ENCODE measurements around the gene CD74. TPM values are rescaled to one million over a fixed set of nuclear protein-coding genes. Genes with fewer than 3 reads are reported as not detected.

Gene CD74
- polyA plus RNA-seq, 3 donors = 215 to 372 (median 259) TPM

GRCh38 chr5:150402901-150403342 lies 9.8 kb downstream of the CD74 start:
- no peak for DNase-seq (ENCODE audit: extremely low read depth in 1 of 11, low read depth in 9 of 11, low spot score in 4 of 11)

DNA sequence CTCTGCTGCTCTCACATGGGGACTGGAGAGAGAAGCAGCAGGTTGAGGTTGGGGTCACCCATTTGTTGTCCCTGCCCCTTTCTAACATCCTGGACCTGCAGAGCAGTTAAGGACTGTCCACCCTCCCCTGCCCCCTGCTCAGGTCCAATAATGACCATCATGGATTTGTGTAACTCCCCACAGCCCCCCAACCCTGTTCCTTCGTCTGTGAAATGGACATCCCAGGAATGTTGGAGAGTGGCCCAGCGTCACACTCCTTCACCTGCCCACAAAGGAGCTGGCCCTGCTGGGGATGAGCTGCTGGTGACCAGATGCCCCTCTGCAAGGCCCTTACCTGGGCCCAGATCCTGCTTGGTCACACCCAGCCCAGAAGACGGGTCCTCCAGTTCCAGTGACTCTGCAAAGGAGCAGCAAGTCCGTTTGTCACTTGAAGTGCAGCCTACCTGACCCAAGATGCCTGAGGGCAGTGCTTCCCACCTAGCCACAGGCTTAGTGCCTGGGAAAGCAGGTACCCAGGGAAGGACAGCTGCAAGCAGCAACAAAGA lies 10.4 kb downstream of the CD74 start:
- no peak for DNase-seq (ENCODE audit: extremely low read depth in 1 of 11, low read depth in 9 of 11, low spot score in 4 of 11)

DNA sequence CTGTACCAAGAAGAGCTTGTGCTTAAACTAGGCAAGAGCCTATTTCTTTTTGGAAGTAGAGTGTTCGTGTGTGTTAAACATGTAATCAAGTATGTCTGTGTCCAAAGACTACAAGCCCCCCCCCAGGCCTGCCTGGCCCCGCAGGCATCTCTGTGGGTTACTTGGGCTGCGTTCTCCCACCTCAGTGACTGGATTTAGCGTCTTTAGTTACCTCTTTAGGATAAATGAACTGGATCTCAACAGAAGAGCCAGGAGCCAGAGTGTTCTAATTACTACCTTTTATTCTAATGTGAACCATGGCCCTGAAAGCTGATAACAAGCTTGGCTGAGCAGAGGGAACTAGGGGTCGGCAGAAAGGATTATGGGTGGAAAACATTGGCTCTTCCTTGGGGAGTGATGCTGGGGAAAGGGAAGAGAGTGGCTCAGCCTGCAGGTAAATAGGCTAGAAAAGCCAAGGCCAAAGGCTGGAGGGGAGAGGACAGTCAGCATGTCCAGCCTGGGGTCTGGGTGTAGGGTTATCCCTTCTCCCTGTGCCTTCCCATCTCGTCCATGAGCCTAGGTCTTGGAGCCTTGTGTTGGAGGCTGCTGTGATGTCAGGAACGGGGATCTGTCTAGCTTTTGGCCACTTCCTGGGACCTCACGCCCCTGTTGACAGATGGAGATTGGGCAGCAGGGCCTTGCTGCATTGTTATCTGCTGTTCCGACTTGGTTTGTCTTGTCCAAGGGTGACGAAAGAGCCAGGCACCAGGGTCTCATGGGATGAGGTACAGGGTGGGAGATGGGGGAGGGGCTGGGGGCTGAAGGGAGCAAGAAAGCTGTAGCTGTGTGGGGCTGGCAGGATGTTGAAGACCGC lies 11.1 kb downstream of the CD74 start:
- no peak for DNase-seq (ENCODE audit: extremely low read depth in 1 of 11, low read depth in 9 of 11, low spot score in 4 of 11)

GRCh38 chr5:150401076-150401375 lies 11.7 kb downstream of the CD74 start:
- no peak for DNase-seq (ENCODE audit: extremely low read depth in 1 of 11, low read depth in 9 of 11, low spot score in 4 of 11)

GRCh38 chr5:150400316-150401075 lies 12.2 kb downstream of the CD74 start:
- DNase-seq (ENCODE audit: extremely low read depth in 1 of 11, low read depth in 9 of 11, low spot score in 4 of 11) = no peak

DNA sequence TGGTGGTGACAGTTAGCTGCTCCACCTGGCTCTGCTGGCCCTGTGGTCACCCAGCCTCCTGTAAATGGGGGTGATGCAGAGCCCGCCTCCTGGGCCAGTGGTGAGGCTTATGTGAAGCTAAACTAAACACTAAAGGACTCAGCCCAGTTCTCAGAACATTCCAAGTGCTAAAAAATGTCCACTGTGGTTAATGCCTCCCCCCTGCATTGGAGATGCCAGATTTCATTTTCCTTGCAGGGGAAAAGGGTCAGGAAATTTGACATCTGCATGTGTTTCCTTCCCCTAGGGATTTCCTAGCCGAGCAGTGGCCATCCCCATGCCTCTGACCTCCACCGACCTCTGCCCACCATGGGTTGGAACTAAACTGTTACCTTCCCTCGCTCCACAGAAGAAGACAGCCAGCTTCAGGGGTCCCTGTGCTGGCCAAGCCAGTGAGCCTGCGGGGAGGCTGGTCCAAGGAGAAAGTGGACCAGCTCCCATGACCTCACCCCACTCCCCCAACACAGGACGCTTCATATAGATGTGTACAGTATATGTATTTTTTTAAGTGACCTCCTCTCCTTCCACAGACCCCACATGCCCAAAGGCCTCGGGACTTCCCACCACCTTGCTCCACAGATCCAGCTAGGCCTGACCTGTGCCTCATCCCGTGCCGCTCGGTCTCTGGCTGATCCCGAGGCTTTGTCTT lies 13.0 kb downstream of the CD74 start:
- no peak for DNase-seq (ENCODE audit: extremely low read depth in 1 of 11, low read depth in 9 of 11, low spot score in 4 of 11)

DNA sequence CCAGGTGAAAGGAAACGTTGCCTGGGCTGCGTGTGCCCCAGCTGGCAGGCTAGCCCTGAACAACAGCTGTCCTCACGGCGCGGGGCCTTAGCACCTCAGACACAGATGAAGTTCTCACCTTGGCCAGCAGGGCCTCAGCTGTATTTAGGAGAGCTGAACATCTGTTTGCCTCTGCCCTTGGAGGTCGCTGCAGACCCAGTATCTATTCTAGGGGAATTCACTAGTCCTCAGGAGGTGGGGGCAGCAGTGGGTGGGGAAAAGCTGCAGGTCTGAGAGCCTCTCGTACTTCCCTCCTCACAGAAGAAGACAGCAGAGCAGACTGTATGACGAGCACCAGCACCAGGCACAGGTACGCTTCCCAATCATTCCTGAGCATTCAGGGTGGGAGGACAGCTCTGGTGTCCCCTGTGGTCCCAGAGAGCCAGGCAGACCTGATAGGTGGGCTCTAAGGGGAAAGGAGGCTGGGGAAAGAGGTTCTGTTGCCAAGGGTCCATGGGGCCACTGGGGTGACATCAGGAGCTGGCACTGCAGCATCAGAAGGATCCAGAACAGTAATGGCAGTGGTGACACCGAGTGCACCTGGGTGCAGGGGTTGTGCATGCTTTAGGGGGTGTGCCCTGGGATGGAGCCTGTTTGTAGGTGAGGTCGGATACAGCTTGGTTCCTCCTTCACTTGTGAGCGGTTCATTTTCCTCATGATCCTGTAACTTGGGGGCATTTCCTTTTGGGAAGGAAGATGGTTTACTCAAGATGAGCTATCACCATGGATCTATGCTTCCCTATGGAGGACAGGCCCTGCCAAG lies 13.8 kb downstream of the CD74 start:
- no peak for DNase-seq (ENCODE audit: extremely low read depth in 1 of 11, low read depth in 9 of 11, low spot score in 4 of 11)

DNA sequence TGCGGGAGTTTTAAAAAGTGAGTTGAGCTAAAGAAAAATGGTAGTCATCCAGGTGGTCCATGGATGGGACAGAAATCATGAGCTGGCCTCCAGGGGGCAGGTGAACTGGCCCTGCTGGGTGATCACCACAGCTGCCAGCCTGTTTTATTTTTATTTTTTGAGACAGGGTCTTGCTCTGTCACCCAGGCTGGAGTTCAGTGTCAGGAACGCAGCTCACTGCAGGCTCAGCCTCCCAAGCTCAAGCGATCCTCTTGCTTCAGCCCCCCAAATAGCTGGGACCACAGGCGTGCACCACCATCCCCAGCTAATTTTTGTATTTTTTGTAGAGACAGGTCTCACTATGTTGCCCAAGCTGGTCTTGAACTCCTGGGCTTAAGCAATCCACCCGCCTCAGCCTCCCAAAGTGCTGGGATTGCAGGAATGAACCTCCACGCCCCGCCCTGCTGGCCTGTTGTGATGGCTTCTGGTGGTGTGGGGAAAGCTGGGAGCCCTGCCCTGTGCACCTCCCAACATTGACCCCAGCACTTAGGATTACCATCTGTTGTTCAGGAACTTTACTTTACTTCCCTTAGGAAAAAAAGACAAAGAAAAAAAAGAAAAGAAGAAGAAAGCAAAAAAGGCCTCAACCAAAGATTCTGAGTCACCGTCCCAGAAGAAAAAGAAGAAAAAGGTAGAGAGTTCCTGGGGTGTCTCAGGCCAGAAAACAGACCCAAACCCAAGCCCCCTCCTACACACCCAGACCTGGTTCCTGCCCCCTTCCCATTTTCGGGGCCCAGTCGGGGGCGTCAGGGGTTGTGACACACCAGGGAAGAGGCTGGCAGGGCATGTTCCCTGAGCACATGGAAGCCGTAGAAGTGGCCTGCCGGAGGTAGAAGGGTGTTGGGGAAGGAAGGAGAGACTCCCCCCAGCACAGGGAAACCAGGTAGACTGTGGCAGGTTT lies 14.7 kb downstream of the CD74 start:
- DNase-seq (ENCODE audit: extremely low read depth in 1 of 11, low read depth in 9 of 11, low spot score in 4 of 11) = no peak

DNA sequence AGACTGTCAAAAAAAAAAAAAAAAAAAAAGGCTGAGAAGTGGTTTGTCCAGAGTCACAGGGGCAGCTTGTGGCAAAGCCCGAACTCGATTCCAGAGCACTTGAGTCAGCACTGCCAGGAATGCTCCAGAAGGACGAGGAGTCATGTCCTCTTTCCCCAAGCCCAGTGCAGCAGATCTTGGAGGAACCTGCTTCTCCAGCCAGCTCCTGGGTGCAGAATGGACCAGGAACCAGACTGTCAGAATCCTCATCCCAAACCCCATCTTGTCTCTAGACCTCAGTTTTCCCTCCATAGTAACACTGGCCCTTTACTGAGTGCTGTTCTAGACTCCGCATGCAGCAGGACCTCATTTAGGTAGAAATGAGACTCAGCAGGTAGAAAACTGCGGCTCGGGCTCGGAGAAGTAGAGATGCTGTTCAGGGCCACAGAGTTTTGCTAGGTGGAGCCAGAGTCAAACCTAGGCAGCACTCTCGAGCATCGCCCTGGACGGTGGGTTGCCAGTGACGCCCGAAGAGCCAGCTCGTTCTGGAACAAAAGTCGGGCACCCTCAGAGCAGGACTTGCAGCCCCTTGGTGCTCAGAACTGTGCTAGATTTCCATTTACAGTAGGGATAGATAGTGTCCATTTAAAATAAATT lies 15.4 kb downstream of the CD74 start:
- DNase-seq (ENCODE audit: extremely low read depth in 1 of 11, low read depth in 9 of 11, low spot score in 4 of 11) = no peak

GRCh38 chr5:150396267-150396666 lies 16.4 kb downstream of the CD74 start:
- DNase-seq (ENCODE audit: extremely low read depth in 1 of 11, low read depth in 9 of 11, low spot score in 4 of 11) = no peak

DNA sequence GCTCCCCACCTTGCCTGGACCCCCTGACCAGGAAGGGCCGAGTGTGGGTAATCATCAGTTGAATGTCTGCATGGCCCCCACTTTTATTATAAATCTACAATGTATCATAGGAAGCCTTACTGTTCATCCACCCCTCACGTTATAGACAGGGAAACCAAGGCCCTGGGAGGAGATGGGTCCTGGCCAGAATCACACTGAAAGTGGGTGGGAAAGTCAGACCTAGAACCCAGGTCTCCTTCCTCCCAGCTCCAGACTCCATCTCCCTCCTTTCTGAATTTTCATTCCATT lies 17.1 kb downstream of the CD74 start:
- DNase-seq (ENCODE audit: extremely low read depth in 1 of 11, low read depth in 9 of 11, low spot score in 4 of 11) = no peak

DNA sequence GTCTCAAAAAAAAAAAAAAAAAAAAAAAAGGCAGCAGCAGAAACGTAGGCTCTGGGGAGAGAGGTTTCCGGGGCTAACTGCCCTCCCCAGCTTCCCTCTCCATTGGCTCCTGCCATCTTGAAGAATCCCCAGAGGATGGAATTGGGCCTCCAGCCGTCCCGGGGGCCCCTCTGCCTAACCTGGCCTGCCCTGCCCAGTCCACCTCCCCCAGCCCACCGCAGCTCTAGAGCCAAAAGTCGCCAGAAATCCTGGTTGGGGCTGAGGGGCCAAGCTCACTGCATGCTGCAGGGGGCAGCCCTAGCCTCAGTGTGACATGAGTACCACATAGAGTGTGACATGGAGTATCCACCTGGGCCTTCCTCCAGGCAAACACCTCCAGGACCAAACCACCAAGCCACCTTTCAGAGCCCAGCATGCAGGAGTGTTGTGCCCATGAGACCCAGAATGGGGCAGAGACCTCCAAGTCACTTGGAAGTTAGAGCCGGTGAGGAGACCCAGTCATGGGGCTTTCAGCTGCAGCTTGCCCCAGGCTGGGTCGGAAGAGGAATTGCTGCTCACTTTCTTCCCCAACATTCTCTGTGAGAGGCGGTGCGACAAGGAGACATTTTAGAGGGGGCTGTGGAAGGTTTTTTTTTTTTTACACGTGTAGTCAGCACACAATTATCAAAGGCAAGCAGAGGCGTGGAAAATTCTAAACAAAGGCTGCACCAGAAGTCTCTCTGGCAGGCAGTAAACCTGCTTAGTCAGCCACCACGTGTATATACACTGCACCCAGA lies 17.6 kb downstream of the CD74 start:
- DNase-seq (ENCODE audit: extremely low read depth in 1 of 11, low read depth in 9 of 11, low spot score in 4 of 11) = no peak

- DNase-seq (ENCODE audit: extremely low read depth in 1 of 11, low read depth in 9 of 11, low spot score in 4 of 11) = no peak
These were observed 18.6 kb downstream of the CD74 start for GRCh38 chr5:150394131-150394530.

DNA sequence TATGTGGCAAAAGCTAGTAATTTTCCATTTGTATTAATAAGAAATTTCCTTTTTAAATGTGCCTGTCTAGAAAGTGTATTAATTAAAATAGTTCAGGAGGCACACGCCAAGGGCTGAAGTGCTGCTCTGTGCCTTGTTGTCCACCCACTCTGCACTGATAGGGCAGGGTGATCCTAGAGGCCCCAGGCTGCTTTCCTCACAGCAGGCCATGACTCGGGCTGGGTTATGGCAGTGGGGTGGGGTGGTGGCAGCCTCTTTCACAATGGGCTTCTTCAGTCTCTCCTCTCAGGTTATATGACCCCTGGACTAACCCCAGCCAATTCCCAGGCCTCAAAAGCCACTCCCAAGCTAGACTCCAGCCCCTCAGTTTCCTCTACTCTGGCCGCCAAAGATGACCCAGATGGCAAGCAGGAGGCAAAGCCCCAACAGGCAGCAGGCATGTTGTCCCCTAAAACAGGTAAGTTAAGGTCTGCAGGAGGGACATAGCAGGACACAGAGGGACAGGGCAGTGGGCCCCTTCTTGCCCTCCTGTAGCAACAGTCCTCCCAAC lies 19.5 kb downstream of the CD74 start:
- DNase-seq (ENCODE audit: extremely low read depth in 1 of 11, low read depth in 9 of 11, low spot score in 4 of 11) = no peak

DNA sequence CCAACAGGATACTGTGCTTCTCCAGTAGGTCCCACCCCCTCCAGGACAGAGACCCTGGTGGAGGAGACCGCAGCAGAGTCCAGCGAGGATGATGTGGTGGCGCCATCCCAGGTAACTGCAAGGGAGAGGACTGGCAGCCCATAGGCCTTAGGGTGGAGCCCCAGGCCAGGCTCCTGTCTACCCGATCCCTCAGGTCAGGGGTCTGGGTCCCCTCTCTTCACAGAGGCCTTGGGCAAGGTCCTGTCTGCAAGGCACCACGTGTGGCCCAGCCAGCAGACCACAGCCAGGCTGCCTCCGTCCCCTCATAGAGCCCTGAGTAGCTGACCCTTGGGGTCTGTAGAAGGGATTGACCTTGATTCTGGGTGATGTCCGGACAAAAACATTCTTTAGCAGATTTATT lies 20.0 kb downstream of the CD74 start:
- DNase-seq (ENCODE audit: extremely low read depth in 1 of 11, low read depth in 9 of 11, low spot score in 4 of 11) = no peak

GRCh38 chr5:150391986-150392385 lies 20.7 kb downstream of the CD74 start:
- DNase-seq (ENCODE audit: extremely low read depth in 1 of 11, low read depth in 9 of 11, low spot score in 4 of 11) = no peak

Data from renal cortex interstitium (tissue), 11 donors.